Measurements from ENCODE around the gene YY1. TPM values are rescaled to one million over a fixed set of nuclear protein-coding genes. Genes with fewer than 3 reads are reported as not detected.

The YY1 gene
- total and polyA plus RNA-seq, 8 donors: 23.0 to 68.1 (median 41.9) TPM

DNA sequence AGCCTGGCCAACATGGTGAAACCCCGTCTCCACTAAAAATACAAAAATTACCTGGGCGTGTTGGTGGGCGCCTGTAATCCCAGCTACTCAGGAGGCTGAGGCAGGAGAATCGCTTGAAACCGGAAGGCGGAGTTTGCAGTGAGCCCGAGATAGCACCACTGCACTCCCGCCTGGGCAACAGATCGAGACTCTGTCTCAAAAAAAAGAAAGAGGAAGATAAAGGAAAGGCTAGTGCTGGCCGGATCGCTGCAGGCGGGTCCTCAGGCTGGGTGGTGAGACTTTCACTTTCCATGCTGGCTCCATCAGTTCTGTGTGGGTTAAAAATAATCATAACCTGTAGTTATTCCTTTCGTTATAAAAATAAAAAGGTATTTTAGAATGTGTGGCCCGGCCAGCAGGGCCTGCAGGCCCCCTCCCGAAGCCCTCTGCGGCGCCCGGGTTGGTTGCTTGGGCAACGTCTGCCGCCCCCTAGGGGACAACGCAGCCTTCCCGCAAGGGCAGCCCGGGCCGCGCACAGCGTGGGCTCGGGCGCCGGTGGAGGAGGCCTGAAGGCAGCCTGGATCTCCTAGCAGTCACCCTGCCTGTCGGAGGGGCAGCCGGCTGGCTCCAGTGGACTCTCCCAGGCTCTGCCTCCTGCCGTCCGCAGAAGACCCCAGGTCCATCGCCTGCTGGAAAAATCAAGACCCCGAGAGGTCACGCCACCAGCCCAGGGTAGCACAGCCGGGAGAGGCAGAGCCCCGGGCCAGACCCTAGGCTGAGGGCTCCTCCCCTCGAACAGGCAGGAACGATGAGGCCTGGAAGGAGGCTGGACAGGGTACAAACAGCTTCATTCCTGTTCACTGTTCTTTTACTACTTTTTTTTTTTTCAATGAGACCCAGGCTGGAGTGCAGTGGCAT is 79.2 kb downstream of the YY1 start:
- Histone ChIP-seq H3K27ac (peak overlapping the region; percentile 13 to 66 (median 44)), H3K27me3 (no peaks in the 10 kb centered on the region), H3K4me1 (peaks cover 0 to 18% (median 13%) of the 10 kb centered on the region in 4 donors), H3K4me3 (peak overlapping the region; percentile 40 to 48 (median 41)), H3K36me3 (no peaks in the 10 kb centered on the region), H3K9me3 (no peaks in the 10 kb centered on the region)
- WGBS, 5 donors: 23 to 35% (median 26%) methylated on average over 30 to 40 of the region's 40 CpGs
- peak in 1 of 3 donors; percentile 40 for TF ChIP-seq POLR2AphosphoS5 (IDR thresholded peaks at IDR 0.05)
- no peak for TF ChIP-seq POLR2A (IDR thresholded peaks at IDR 0.05)
- TF ChIP-seq, protein P1, sequence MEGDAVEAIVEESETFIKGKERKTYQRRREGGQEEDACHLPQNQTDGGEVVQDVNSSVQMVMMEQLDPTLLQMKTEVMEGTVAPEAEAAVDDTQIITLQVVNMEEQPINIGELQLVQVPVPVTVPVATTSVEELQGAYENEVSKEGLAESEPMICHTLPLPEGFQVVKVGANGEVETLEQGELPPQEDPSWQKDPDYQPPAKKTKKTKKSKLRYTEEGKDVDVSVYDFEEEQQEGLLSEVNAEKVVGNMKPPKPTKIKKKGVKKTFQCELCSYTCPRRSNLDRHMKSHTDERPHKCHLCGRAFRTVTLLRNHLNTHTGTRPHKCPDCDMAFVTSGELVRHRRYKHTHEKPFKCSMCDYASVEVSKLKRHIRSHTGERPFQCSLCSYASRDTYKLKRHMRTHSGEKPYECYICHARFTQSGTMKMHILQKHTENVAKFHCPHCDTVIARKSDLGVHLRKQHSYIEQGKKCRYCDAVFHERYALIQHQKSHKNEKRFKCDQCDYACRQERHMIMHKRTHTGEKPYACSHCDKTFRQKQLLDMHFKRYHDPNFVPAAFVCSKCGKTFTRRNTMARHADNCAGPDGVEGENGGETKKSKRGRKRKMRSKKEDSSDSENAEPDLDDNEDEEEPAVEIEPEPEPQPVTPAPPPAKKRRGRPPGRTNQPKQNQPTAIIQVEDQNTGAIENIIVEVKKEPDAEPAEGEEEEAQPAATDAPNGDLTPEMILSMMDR (IDR thresholded peaks at IDR 0.05): peak in 5 of 7 experiments; percentile 67 to 92 (median 78)
- intact Hi-C loops (cut with DNase I; ENCODE audit: low total_unique reads): no loop called here
- peak; percentile 74 to 87 for DNase-seq

DNA sequence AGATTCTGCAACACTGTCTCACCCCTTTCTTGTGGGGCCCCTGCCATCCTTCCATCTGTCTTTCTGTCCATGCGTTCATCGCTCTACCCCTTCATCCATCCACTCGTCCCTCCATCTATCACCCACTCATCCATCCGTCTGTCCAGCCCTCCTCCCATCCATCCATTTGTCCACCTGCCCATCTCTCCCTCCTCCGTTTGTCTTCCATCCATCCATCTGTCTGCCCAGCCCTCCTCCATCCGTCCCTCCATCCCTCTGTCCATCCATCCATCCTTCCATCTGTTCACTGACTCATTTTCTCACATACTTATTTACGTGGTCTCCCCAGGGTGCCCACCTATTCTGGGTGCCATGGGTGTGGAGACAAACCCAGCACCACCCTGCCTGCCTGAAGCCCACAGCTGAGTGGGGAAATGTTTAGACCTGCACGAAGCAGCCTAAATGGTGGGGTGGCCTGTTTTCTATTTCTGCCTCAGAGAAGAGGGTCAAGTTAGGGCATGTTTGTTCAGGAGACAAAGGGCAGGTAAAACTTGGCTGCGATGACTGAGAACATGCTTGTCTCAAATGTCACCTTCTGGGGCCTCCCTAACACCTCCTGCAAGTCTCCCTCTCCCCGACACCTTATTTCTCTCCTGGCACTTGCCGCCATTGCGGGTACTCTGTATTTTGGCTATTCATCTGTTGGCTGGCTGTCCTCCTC is 81.4 kb downstream of the YY1 start:
- H3K36me3 ChIP-seq: no peaks in the 10 kb centered on the region
- no peak for TF ChIP-seq POLR2AphosphoS5 (IDR thresholded peaks at IDR 0.05)
- no peak for TF ChIP-seq EP300 (IDR thresholded peaks at IDR 0.05)
- no peak for TF ChIP-seq POLR2A (IDR thresholded peaks at IDR 0.05)
- TF ChIP-seq, protein P1 (IDR thresholded peaks at IDR 0.05): no peak
- H3K9me3 ChIP-seq: no peaks in the 10 kb centered on the region
- H3K27ac ChIP-seq: no peak overlapping the region
- H3K4me1 ChIP-seq: peaks cover 0 to 18% (median 13%) of the 10 kb centered on the region in 4 donors
- intact Hi-C loops (cut with DNase I; ENCODE audit: low total_unique reads): no loop called here
- H3K4me3 ChIP-seq: no peak overlapping the region
- H3K27me3 ChIP-seq: no peaks in the 10 kb centered on the region
- WGBS, 5 donors: 77 to 85% (median 83%) methylated on average over 12 of the region's 12 CpGs
- no peak for DNase-seq

DNA sequence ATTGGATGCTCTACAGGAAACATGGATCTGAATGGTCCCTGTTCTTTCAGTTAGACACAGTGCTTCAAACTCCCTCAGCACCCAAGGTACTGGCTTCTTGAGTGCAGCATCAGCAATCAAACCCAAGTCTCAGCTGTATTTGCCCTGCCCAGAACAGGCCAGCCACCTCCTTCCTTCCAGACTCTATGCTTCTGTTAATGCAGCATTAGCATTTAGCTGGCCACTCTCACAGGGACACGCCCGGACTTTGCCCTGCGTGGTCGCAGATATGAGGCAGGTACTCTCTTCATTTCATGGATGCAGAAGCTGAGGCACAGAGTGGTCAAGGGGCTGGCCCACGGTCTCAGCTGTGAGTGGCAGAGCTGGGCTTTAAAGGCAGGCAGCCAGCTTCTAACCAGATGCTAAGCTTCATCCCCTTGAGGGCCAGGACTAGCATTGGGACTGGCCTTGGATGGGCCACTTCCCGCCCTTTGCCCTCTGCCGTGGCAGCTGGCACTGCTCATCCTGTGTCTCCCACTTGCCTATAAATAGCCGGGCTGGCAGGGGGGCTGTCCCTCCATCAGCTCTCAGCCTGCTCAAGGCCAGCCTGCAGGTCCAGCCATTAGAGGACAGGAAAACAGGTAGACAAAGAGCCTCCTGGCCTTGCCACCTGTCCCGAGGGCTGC is 82.7 kb downstream of the YY1 start:
- H3K4me3 ChIP-seq: no peak overlapping the region
- intact Hi-C loops (cut with DNase I; ENCODE audit: low total_unique reads): no loop called here
- H3K27ac ChIP-seq: no peak overlapping the region
- no peak for TF ChIP-seq POLR2A (IDR thresholded peaks at IDR 0.05)
- TF ChIP-seq POLR2AphosphoS5 (IDR thresholded peaks at IDR 0.05): no peak
- H3K9me3 ChIP-seq: no peaks in the 10 kb centered on the region
- no peak for DNase-seq
- peaks cover 0 to 22% (median 16%) of the 10 kb centered on the region in 4 donors for H3K4me1 ChIP-seq
- H3K36me3 ChIP-seq: no peaks in the 10 kb centered on the region
- whole genome bisulfite sequencing, 5 donors: 68 to 84% (median 71%) methylated on average over 6 to 9 of the region's 9 CpGs
- H3K27me3 ChIP-seq: no peaks in the 10 kb centered on the region

DNA sequence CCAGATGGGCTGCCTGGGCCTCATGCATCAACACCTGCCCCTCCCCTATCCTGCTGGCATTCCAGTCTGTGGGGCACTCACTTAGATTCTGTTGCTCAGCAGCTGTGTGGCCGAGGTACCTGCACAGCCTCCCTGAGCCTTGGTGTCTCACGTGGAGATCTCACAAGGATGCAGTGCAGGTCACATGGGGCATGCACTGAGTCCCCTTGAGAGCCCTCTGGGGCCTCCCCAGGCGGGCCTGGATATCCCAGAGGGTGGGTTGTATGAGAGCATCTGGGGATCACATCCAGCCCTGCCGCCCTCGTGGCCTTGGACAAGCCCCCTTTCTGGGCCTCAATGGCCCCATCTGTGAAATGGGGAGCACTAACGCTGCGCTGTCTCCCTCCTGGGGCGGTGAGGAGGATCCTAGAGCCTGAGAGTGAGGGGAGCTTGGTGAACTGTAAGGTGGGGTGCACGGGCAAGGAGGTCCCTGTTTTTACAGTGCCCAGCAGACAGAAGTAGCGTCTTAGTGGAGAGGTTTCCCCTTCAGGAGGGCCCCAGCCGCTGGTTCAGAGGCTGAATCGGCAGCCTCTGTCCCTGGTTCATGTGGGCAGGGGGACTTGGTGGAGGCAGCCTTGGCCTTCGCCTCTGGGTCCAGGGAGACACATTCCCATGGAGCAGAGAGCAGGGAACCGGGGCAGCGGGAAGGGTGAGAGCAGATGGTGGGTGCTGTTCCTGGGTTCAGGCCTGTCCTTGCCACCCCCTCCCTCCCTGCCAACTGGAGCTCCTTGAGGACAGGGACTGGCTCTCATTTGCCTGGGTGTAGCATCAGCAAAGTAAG is 83.4 kb downstream of the YY1 start:
- Histone ChIP-seq H3K9me3 (no peaks in the 10 kb centered on the region), H3K4me1 (peaks cover 0 to 22% (median 16%) of the 10 kb centered on the region in 4 donors), H3K4me3 (no peak overlapping the region), H3K27ac (no peak overlapping the region), H3K27me3 (no peaks in the 10 kb centered on the region), H3K36me3 (no peaks in the 10 kb centered on the region)
- DNase-seq: peak in 1 of 2 donors; percentile 37
- intact Hi-C loops (cut with DNase I; ENCODE audit: low total_unique reads): no loop called here
- TF ChIP-seq POLR2AphosphoS5 (IDR thresholded peaks at IDR 0.05) (no peak), POLR2A (IDR thresholded peaks at IDR 0.05) (no peak), EP300 (IDR thresholded peaks at IDR 0.05) (no peak)
- TF ChIP-seq, protein P1 (IDR thresholded peaks at IDR 0.05): no peak
- 81 to 95% (median 91%) methylated on average over 10 to 15 of the region's 15 CpGs for WGBS, 5 donors
